DMS 273 (cell line): Measurements from ENCODE around the gene TNFRSF1A.
"Not testable (repeated sequence)": the region's sequence is repeated elsewhere in the genome, so short reads cannot be mapped to it uniquely, and the experiment has no call there.

Source experiments
- DNase-seq: peaks from one replicate; lab custom pipeline; 2025; ENCODE audit not compliant: unreplicated experiment; lab: John Stamatoyannopoulos, UW

Gene TNFRSF1A

DNA sequence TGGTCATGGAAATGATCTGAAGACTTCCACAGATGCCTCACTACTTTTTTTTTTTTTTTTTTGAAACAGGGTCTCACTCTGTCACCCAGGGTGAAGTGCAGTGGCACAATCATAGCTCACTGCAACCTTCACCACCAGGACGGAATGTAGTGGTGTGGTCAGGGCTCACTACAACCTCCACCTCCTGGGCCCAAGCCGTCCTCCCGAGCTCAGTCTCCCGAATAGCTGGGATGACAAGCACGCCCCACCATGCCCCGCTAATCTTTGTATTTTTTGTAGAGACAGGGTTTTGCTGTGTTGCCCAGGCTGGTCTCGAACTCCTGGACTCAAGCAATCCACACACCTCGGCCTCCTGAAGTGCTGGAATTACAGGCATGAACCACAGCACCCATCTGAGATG lies 3.3 kb downstream of the TNFRSF1A start:
- not testable (repeated sequence) for DNase-seq

DNA sequence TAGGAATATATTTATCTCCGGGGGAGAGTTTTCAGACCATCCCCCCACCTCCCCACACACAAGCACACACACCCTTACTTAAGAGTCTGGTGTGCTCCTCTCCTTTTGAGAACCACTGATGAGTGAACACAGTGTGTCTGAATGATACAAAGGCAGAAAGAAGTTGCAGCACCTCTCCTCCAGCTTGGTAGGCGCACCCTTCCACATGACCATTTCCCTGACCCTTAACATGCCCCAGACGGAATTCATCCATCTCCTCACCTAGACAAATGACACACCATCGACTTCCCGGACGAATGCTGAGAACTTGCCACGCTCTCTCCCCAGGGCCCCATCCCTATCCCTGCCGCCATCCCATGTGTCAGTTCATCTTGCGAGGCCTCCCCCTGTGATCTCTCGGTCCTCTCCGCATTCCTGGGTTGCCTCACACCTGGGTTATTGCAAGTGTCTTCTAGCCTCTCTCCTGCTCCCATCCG lies 3.9 kb downstream of the TNFRSF1A start:
- DNase-seq = no peak

DNA sequence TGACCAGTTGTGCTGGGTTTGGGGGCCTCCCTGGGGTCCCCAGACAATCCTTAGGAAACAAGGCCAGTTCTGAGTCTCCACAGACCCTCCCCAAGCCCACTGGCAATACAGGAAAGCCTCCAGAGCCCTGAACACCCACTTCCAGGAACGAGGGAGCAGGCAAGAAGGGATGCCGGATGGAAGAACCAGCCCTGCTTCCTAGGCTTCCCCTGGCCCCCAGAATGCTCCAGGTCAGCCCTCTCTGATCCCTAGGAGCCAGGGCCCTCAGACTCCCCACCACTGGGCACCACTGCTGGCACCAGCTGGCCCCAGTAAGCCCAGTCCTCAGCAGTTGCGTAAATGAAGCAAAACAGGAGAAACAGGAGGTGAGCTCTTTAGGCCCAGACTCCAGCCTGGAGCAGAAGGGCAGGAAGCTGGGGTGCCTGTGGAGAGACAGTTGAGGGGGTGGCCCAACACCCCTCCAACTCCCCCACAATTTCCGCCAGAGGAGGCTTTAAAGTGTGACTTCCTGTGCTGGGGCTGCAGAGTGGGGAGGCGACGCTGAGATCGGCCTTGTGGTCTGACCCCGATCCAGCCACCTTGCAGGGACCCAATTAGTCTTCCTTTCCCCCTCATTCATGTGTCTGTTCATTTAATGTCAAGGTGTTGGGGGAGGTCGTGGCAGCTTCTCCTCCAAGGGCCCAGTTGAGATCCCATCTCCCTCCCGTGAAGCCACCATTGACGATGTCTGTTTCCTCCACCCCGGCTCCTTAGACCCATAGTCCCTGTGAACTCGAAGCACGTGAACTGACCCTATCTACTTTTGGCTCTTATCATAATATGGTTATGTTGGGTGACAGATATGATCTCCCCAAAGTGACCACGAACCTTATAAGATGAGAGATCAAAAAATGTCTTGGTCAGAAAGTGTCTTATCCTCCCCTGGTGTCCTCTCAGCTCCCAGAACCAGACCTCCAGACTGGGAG lies 4.7 kb downstream of the TNFRSF1A start:
- no peak for DNase-seq

DNA sequence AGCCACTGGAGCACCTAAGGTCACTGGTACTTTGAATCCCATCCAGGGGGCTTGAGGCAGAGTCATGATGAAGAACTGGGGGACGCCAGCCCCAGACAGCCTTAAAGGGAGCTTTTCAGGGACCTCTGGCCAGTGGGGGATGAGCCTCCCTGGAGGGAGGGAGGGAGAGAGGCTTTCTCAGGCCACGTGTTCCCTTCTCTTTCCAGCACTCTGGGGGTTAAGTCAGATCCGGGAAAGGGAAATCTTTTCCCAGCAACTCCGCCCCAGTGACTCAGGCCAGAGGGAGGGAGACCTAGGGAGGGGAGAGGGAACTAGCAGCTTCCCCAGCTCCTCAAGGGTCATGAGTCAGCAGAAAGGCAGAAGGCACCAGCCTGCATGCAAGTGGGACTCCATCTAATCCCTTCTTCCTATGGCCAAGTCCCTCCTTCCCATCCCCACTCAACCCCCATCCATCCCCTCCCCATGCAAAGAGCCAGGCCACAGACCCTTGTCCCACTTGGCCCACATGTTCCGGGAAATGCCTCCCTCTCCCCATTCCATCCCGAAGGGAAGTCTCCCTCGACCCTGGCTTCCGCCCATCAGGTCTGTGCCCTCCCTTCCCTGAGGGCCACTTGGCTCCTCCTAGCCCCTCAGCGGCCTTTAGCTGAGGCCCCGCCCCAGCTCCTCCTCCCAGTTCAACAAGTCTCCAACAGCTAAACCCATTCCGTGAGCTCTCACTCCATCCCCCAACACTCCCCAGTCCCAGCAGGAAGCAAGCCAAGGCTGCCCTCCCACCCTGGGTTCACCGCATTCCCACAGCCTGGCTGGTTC lies 5.6 kb downstream of the TNFRSF1A start:
- peak; percentile 95 for DNase-seq

DNA sequence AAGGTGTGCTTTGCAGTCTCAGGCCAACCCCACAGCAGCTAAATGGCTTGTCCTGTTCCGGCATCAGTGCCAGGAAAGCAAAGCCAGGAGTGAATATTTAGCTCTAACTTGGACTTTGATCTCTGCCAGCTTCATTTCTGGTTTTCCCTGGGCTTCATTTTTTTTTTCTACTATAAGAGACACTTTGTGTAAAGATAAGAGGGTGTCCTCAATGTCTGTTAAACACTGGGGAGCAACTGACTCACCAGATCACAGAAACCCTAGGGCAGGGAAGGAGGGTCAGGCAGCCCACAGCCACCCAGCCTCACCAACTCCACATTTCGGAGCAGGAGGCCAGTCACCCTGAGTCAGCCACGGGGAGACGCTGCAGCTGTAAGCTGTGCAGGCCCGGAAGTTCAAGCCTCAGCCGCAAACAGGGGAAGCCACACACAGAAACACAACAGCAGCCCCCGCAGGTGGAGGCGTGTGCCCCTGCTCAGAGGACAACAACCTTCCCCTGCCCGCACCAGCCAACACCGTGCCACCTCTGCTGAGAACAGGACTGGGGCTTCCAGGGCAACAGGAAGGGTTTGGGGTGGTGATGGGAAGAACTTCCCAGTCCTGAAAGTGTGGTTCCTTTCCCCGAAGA lies 6.3 kb downstream of the TNFRSF1A start:
- peak; percentile 76 for DNase-seq

DNA sequence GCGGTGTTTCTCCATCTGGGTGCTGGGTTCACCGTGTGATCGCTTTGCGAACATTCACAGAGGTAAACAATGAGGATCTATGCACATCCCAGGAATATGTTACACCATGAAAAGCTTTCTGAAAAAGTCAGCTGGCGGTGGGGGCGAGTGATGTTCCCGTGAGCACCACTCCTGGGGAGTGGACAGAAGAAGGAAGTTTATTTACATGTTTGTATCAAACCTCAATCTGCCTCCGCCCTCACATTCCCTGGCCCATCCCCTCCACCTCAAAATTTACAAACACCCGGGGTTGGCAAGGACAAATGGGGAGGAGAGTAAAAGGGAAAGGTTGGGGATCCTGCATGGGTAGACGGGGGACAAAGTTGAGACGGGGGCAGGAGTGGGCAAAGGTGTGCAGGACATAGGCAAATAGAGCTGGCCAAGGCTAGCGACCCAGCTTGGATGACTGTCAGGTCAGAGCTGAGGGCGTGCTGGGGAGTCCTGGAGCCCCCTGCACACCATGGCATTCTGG lies 6.9 kb downstream of the TNFRSF1A start:
- no peak for DNase-seq

DNA sequence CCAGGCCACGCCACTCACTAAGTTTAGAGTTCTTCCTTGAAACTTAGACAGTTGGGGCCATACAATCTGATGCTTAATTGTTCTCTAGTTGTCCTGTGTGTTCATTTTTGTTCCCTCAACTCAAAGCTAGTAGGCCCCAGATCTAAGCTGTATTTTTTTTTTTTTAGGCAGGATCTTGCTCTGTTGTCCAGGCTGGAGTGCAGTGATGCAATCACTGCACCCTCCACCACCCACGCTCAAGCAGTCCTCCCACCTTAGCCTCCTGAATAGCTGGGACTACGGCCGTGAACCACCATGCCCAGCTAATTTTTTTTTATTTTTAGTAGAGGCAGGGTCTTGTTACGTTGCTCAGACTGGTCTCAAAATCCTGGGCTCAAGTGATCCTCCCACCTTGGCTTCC lies 7.5 kb downstream of the TNFRSF1A start:
- no peak for DNase-seq

DNA sequence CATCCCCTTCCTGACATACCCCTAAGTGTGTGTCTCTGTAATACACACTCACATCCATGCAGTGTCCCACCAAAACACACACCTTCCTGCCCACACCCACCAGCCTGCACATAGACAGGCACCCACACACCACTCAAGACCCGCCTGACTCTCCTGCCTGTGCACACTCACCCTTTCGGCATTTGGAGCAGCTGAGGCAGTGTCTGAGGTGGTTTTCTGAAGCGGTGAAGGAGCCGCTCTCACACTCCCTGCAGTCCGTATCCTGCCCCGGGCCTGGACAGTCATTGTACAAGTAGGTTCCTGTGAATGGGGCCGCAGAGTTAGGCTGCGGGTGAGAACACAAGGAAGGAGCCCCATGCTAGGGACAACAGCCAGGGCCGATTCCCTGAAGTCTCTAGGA lies 8.3 kb downstream of the TNFRSF1A start:
- DNase-seq = no peak

DNA sequence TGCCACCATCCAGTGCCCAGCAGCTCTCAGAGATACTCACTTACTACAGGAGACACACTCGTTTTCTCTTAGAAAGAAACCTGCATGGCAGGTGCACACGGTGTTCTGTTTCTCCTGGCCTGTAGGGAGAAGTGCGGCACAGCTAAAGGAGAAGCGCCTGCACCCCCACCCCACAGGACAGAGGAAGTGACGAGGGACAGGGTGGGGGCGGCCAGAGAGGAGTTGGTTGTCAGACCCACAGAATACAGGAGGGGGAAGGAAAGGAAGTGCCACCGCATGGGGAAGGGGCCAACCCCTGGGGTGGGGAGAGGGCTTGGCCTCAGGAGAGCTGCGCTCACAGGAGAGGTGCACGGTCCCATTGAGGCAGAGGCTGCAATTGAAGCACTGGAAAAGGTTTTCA lies 8.8 kb downstream of the TNFRSF1A start:
- DNase-seq = no peak

DNA sequence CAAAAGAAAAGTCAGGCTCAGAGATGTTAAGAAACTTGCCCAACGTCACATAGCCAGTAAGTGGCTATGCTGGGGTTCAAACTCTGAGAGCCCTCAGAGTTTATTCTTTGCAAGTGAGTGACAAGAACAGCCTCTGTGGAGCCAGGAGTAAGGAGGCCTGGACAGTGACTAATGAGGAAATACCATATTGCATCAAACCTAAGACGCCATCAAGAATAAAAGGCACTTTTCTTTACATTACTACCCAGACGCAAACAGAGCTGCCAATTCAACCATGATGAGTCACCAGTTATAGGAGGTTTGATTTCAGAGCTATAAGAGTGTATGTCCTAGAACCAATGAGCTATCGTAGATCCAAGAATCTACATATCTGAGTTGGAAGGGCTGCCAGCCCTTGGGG lies 9.4 kb downstream of the TNFRSF1A start:
- no peak for DNase-seq

DNA sequence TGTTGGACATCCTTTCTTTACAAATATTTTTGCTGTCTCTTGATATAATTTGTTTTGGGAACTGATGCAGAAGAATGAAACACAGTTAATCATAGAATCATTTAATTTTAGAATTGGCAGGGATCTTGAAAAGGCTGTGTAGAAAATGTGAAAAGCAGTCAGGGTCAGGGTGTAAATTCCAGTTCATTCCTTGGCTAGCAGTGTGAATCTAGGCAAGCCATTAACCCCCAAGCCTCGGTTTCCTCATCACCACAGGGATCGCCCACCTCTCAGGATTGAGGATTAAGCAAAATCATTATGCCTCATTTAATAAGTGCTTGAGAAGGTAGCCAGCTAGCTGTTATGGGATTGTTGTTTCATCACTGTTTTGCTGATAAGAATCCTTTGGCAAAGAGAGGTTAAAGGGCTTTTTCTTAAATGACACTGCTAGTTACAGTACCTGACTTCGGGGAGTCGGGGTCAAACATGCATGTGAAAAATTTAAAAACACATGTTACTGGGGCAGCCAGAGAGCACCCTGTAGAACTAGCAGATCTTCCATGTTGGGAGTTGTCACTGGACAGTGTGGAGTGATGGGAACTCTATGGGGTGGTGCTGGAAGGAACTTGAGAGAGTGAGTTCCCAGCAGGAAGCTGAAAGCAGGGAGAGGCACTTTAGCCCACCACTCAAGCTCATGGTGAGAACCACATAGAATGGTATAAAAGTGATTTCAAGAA lies 10.7 kb downstream of the TNFRSF1A start:
- no peak for DNase-seq

DNA sequence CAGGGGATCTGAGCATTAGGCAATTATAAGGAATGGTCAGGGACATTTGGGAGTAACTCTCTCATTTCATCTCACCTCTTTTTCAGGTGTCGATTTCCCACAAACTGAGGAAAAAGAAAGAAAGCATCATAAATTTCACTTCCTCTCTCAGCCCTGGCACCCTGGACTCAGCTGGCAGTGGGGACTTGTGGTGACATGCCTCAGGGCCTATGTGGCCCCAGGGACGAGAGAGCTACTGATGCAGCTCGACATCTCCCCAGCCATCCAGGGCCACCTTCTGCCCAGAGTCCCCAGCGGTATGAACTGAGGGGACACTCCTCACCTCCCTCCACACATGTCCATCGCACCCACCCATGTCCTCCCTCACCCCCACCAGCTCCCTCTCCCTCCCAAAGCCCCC lies 11.7 kb downstream of the TNFRSF1A start:
- no peak for DNase-seq

DNA sequence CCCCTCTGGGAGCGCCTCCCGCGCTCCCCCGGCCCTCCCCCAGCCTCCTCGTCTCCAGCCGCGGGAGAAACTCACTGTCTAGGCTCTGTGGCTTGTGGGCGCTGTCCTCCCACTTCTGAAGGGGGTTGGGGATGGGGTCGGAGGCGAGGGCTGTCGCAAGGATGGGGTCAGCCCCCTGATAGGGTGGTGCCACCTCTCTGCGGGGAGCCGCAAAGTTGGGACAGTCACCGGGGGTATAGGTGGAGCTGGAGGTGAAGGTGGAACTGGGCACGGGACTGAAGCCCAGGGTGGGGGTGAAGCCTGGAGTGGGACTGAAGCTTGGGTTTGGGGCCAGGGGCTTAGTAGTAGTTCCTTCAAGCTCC lies 12.2 kb downstream of the TNFRSF1A start:
- DNase-seq = no peak

DNA sequence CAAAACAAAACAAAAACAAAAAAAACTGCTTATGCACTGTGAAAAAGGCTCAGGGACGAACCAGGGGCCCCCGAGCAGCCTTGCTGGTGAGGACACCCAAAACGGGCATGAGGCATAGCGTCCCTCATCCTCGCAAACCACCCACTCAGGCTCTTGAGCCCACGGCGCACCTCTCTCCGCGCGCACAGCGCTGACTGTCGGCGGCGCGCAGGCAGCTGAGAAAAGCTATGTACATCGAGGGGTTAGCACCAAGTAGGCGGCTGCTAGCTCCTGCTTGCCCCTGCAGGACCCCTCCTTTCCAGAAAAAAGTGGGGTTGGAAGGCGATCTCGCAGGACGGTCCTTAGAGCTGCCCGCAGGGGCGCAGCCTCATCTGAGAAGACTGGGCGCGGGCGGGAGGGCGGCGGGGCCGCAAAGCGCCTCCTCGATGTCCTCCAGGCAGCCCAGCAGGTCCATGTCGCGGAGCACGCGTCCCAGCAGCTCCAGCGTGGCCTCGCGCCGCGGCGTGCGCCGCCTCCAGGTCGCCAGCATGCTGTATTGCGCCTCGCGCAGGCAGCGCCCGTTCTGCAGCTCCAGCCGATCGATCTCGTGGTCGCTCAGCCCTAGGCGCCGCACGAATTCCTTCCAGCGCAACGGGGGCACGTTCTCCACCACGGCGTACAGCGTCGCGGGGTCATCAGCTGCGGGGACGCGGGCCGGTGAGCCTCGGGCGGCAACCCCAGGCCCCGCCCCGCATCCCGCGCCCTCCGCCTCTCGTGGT lies 12.8 kb downstream of the TNFRSF1A start:
- no peak for DNase-seq

DNA sequence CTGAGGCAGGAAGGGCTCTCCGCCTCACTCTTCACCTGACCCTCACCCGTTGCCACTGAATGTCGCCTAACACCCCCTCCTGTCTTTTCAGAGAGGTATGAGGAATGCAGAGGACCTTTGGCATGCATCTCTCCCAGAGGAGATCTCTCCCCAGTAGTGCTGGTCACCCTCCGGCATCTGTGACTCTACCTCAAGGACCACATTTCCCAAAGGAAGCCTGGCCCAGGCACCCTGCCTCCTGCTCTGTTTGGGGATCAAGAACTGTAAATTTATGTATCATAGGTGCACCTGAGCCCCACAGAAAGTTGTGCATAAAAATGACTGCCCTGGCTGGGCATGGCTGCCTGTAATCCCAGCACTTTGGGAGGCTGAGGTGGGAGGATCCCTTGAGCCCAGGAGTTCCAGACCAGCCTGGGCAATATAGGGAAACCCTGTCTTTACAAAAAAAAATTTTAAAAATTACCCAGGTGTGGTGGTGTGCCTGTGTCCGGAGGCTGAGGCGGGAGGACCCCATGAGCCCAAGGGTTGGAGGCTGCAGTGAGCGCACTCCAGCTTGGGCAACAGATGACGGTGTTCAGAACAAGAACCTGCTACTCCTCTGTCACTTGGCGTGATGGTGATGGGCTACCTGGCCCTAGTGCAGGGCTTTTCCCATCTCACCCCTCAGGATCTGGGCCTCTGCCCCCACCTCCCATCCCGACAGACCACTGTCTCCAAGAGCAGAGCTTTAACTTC lies 13.7 kb downstream of the TNFRSF1A start:
- DNase-seq = no peak

DNA sequence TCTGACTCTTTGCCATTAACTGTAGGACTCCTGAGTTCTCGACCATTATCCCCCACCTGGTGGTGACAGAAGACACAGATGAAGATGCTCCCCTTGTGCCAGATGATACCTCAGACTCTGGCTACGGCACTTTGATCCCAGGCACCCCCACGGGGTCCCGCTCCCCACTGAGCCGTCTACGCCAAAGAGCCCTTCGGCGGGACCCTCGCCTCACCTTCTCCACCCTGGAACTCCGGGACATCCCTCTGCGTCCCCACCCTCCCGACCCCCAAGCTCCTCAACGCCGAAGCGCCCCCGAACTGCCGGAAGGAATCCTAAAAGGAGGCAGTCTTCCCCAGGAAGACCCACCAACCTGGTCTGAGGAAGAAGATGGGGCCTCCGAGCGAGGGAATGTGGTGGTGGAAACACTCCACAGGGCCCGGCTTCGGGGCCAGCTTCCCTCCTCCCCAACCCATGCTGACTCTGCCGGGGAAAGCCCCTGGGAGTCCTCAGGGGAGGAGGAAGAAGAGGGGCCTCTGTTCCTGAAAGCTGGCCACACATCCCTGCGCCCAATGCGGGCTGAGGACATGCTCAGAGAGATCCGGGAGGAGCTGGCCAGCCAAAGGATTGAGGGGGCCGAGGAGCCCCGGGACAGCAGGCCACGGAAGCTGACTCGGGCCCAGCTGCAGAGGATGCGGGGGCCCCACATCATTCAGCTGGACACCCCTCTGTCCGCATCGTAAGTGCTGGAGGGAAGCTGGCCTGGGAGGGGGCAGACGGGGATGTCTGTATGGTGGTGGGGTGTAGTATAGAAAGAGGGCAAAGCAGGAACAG lies 14.4 kb downstream of the TNFRSF1A start:
- no peak for DNase-seq

DNA sequence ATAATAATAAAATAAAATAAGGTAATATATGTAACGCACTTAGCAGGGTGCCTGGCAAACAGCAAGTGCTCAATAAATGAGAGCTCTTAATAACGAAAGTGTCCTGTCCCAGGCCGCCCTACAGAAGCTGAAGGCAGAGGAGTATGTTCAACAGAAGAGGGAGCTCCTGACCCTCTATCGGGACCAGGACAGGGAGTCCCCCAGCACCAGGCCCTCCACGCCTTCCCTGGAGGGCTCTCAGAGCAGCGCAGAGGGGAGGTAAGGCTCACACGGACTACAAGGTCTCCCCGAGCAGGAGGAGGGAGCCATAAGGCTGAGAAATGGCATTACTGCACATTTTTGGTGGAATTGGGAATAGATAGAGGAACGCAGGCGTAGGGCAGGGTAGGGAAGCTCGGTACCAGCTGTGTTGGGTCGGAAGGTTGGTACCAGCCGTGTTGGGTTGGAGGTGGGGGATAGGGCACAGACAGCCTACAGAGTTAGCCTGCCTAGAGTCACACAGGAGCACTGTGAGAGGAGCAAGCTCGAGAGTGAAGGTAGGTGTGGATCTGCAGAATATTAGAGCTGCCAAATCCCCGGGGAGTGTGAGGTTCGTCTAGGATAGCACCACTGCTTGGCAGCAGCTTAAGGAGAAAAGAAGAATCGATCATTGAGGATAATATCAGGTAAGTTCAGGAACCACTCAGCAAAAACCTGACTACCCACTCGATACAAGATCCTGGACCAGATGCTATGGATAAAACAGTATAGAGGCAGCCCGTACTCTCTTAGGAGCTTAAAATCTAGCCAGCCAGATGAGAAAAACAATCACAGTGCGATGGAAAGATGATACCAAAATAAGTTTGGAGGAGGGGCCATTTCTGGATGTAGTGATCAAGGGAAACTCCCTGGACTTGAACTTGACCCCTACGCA lies 15.3 kb downstream of the TNFRSF1A start:
- DNase-seq = peak; percentile 69
